Endometrium (tissue), 2 donors: ENCODE results near the gene HTR3D.
"Not testable (repeated sequence)": the region's sequence is repeated elsewhere in the genome, so short reads cannot be mapped to it uniquely, and the experiment has no call there.

Experiments
- FAIRE-seq: peaks from 2 replicates; lab custom pipeline; 2012; peaks lifted over from hg19 to GRCh38; lab: Jason Lieb, UNC
- donor health status: control.
- donor health status: control.

The HTR3D gene

DNA sequence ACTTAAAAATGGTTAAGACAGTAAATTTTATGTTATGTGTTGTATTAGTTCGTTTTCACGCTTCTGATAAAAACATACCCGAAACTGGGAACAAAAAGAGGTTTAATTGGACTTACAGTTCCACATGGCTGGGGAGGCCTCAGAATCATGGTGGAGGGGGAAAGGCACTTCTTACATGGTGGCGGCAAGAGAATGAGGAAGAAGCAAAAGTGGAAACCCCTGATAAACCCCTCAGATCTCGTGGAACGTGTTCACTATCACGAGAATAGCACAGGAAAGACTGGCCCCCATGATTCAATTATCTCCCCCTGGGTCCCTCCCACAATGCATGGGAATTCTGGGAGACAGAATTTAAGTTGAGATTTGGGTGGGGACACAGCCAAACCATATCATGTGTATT is 39.6 kb downstream of the HTR3D start:
- FAIRE-seq: not testable (repeated sequence)

- FAIRE-seq: no peak
Observed at GRCh38 chr3:184073621-184074020, 42.1 kb downstream of the HTR3D start.

DNA sequence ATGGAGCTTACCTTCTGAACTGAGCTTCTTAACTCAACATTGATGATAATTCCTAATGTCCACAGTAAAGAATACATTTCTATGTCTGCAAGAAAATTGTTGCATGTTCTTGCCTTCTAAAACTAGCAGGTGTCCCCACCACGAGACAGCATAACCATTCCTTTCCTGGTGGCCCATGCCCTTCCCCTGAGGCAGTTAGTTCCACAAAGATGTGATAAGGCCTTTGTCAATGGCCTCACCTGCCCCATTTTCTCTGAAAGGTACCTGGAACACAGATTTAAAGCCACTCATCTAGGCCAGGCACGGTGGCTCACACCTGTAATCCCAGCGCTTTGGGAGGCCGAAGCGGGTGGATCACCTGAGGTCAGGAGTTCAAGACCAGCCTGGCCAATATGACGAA is 44.4 kb downstream of the HTR3D start:
- FAIRE-seq: no peak

DNA sequence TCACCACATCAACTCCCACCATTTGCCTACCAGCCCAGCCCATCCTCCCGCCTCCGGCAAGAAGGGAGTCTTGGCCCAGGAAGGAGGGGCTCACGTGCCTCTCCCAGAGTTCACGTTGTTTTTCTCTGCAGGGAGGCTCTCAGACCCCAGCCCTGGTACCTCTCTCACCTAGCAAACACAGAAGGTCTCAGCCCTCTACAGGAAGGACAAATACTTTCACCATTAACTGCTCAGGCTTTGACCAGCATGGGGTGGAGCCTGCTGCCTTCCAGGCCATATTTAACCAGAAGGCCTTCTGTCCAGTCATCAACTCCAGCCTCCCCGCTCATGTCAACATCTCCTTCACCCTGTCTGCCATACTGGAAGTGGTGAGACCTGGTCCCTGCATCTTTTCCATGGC is 46.3 kb downstream of the HTR3D start:
- FAIRE-seq: no peak

DNA sequence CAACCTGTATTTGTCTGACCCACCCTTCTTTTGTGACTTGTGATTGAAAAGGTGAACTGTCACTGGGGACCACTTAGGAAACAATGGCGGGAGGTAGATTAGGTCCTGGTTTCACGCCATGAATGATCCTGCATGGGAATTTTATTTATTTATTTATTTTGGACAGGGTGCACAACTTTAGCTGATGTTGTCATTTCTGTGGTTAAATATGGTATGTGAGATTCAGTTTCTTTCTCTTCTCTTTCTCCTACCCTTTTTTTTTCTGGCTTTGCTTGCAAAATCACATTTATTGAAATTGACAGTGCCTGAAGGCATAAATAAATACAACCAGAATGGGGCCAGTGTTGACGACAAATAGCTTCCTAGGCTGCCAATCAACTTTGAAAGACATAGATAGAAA is 47.3 kb downstream of the HTR3D start:
- FAIRE-seq: no peak

- no peak for FAIRE-seq
Observed at GRCh38 chr3:184081116-184081830, 49.7 kb downstream of the HTR3D start.

DNA sequence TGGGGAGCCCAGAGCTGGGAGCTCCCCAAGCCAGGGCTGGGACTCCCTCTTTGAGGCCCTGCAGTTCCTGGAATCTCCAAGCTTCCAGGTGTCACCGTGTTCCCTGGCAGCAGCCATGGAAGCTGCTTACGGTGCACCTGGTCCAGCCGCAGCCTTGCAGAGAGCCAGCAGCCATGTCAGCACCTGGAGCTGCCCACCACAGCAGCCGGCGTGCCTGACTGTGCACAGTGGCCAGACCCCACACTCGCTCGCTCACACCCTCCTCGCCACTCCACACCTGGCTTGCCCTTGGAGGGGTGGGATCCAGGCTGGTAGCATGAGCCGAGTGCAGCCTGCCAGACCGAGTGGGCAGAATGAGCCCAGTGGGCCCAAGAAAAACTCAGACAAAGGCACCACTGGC is 50.5 kb downstream of the HTR3D start:
- FAIRE-seq: no peak

- no peak for FAIRE-seq
Observed at GRCh38 chr3:184082465-184082864, 50.9 kb downstream of the HTR3D start.

DNA sequence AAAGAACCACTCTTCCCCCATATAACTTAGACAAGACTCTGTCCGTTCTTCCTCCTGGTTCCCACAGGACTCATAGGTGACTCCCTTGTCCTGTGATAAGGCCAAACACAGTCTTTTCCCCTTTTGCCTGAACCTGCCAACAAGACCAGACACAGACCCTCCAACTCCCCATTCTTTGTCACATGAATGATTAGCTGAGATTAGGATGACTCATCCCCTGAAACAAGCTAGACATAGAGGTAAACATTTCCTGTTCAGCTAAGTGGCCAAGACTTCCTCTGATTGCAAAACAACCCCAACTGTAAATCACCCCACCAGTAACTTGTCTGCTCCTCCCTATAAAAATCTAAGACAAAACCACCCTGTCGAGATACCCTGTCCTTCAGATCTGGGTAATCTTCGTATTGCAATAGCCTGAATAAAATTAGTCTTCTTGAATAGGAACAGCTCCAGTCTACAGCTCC is 53.9 kb downstream of the HTR3D start:
- no peak for FAIRE-seq
